ENCODE data around the gene NAV2. TPM values are rescaled to one million over a fixed set of nuclear protein-coding genes. Genes with fewer than 3 reads are reported as not detected.

The NAV2 gene, protein sequence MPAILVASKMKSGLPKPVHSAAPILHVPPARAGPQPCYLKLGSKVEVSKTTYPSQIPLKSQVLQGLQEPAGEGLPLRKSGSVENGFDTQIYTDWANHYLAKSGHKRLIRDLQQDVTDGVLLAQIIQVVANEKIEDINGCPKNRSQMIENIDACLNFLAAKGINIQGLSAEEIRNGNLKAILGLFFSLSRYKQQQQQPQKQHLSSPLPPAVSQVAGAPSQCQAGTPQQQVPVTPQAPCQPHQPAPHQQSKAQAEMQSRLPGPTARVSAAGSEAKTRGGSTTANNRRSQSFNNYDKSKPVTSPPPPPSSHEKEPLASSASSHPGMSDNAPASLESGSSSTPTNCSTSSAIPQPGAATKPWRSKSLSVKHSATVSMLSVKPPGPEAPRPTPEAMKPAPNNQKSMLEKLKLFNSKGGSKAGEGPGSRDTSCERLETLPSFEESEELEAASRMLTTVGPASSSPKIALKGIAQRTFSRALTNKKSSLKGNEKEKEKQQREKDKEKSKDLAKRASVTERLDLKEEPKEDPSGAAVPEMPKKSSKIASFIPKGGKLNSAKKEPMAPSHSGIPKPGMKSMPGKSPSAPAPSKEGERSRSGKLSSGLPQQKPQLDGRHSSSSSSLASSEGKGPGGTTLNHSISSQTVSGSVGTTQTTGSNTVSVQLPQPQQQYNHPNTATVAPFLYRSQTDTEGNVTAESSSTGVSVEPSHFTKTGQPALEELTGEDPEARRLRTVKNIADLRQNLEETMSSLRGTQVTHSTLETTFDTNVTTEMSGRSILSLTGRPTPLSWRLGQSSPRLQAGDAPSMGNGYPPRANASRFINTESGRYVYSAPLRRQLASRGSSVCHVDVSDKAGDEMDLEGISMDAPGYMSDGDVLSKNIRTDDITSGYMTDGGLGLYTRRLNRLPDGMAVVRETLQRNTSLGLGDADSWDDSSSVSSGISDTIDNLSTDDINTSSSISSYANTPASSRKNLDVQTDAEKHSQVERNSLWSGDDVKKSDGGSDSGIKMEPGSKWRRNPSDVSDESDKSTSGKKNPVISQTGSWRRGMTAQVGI (N-terminal part only)
- total RNA-seq (25.7 TPM), polyA plus RNA-seq (ENCODE audit: insufficient read depth in 1 of 8, insufficient read length in 8 of 8, low replicate concordance in 1 of 8) (10 to 100 TPM; 28.2 to 70.6 (median 46.1) TPM)
- long read RNA-seq, donor 1, partial matches to known transcripts: 0 of 1 reads
- long read RNA-seq, donor 1, other reads (novel, unspliced or antisense): 0 of 1 reads
- long read RNA-seq, donor 2: 0 reads
- long read RNA-seq, donor 3, partial matches to known transcripts: 42 of 44 reads
- long read RNA-seq, donor 3, other reads (novel, unspliced or antisense): 0 of 44 reads
- long read RNA-seq, donor 4, partial matches to known transcripts: 0 of 7 reads
- long read RNA-seq, donor 4, other reads (novel, unspliced or antisense): 5 of 7 reads
- long read RNA-seq, donor 5, partial matches to known transcripts: 12 of 15 reads
- long read RNA-seq, donor 5, other reads (novel, unspliced or antisense): 0 of 15 reads
- long read RNA-seq, donor 6, partial matches to known transcripts: 0 of 3 reads
- long read RNA-seq, donor 6, other reads (novel, unspliced or antisense): 0 of 3 reads
- long read RNA-seq, donor 7: 0 reads
- long read RNA-seq, donor 8, partial matches to known transcripts: 0 of 3 reads
- long read RNA-seq, donor 8, other reads (novel, unspliced or antisense): 0 of 3 reads
- long read RNA-seq, donor 9, partial matches to known transcripts: 5 of 9 reads
- long read RNA-seq, donor 9, other reads (novel, unspliced or antisense): 0 of 9 reads
- long read RNA-seq, donor 10, partial matches to known transcripts: 6 of 27 reads
- long read RNA-seq, donor 10, other reads (novel, unspliced or antisense): 13 of 27 reads
- long read RNA-seq, donor 11, partial matches to known transcripts: 6 of 14 reads
- long read RNA-seq, donor 11, other reads (novel, unspliced or antisense): 5 of 14 reads

- H3K4me1 ChIP-seq (ENCODE audit: control insufficient read depth, insufficient read depth, low read length): peaks cover 28% of the 10 kb centered on the region
- peak within 1 kb of the TSS; percentile 94 for H3K27ac ChIP-seq (ENCODE audit: low read length)
- no peaks in the 10 kb centered on the region for H3K9me3 ChIP-seq (replicated peaks; ENCODE audit: control insufficient read depth, low read depth, low read length)
- DNase-seq: peak; percentile 97
- no peaks in the 10 kb centered on the region for H3K36me3 ChIP-seq (ENCODE audit: control insufficient read depth, insufficient read depth, low read length)
- H3K4me3 ChIP-seq (ENCODE audit: low read length): peak within 1 kb of the TSS; percentile 72
- under 1% methylated on average over 88 of the region's 91 CpGs for WGBS (ENCODE audit: insufficient coverage)
- peaks cover 35% of the 10 kb centered on the region for H3K27me3 ChIP-seq (ENCODE audit: control insufficient read depth, insufficient read depth, low read length)
Observed at GRCh38 chr11:19712281-19713195, at the start of gene NAV2. Gene NAV2 (plus strand): TSS chr11:19712837. CDS start chr11:19713696, 859 bp downstream.

DNA sequence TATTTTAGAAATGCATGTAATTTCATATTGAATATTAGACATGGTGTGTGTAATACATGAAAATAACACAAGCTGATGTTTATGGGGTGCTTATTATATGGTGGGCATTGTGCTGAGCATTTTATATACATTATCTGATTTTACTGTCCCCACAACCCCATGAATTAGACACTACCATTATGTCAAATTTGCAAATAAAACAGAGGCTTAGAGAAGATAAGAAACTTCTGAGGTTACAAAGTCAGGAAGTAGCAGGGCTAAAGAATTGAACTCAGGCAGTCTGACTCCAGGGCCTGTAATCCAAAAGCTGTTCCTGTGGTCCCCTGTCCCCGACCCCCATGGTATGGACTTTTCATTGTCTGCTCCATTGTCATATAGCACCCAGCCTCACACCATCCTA, 49.4 kb upstream of the NAV2 start:
- WGBS (ENCODE audit: insufficient coverage): 38% methylated on average over 1 of the region's 1 CpG
- Histone ChIP-seq H3K4me1 (ENCODE audit: control insufficient read depth, insufficient read depth, low read length) (no peaks in the 10 kb centered on the region), H3K27me3 (ENCODE audit: control insufficient read depth, insufficient read depth, low read length) (no peaks in the 10 kb centered on the region), H3K36me3 (ENCODE audit: control insufficient read depth, insufficient read depth, low read length) (no peaks in the 10 kb centered on the region), H3K27ac (ENCODE audit: low read length) (no peak overlapping the region), H3K9me3 (replicated peaks; ENCODE audit: control insufficient read depth, low read depth, low read length) (no peaks in the 10 kb centered on the region), H3K4me3 (ENCODE audit: low read length) (no peak overlapping the region)
- no peak for DNase-seq

- peak; percentile 47 for DNase-seq
- no peaks in the 10 kb centered on the region for H3K9me3 ChIP-seq (replicated peaks; ENCODE audit: control insufficient read depth, low read depth, low read length)
Observed at GRCh38 chr11:19664886-19665548, 47.6 kb upstream of the NAV2 start.

GRCh38 chr11:19666951-19667350, 45.7 kb upstream of the NAV2 start:
- Histone ChIP-seq H3K9me3 (replicated peaks; ENCODE audit: control insufficient read depth, low read depth, low read length) (no peaks in the 10 kb centered on the region), H3K27me3 (ENCODE audit: control insufficient read depth, insufficient read depth, low read length) (peaks cover 5% of the 10 kb centered on the region), H3K4me1 (ENCODE audit: control insufficient read depth, insufficient read depth, low read length) (no peaks in the 10 kb centered on the region), H3K27ac (ENCODE audit: low read length) (no peak overlapping the region), H3K36me3 (ENCODE audit: control insufficient read depth, insufficient read depth, low read length) (no peaks in the 10 kb centered on the region), H3K4me3 (ENCODE audit: low read length) (no peak overlapping the region)
- no peak for DNase-seq
- WGBS (ENCODE audit: insufficient coverage): 71% methylated on average over 3 of the region's 3 CpGs

More at GRCh38 chr11:19664886-19665548, 47.6 kb upstream of the NAV2 start:
- Histone ChIP-seq H3K36me3 (ENCODE audit: control insufficient read depth, insufficient read depth, low read length) (no peaks in the 10 kb centered on the region), H3K27me3 (ENCODE audit: control insufficient read depth, insufficient read depth, low read length) (peaks cover under 1% of the 10 kb centered on the region), H3K4me3 (ENCODE audit: low read length) (no peak overlapping the region), H3K4me1 (ENCODE audit: control insufficient read depth, insufficient read depth, low read length) (no peaks in the 10 kb centered on the region), H3K27ac (ENCODE audit: low read length) (no peak overlapping the region)
- WGBS (ENCODE audit: insufficient coverage): no CpG with 5 or more reads among the region's 4 CpGs

DNA sequence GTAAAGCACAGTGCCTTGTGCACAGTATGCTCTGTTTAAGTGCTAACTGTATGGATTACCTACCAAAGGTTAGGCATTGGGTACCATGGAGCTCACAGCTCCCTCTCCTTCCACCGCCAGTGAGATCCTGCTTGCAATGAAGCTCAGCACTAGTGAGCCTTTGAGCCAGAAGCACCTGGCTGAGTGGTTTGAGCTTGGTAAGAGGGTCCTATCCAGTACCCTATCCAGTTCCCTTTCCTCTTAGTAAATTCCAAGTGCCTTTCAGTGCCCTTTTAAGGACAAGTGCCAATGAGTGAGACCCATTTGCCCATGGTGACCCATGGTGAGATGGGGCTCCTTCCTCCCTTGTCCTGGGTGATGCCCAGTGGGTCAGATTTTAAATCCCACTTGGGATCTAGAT, 43.1 kb upstream of the NAV2 start:
- no peak overlapping the region for H3K27ac ChIP-seq (ENCODE audit: low read length)
- WGBS (ENCODE audit: insufficient coverage): no CpG with 5 or more reads among the region's 1 CpG
- H3K9me3 ChIP-seq (replicated peaks; ENCODE audit: control insufficient read depth, low read depth, low read length): no peaks in the 10 kb centered on the region
- no peaks in the 10 kb centered on the region for H3K36me3 ChIP-seq (ENCODE audit: control insufficient read depth, insufficient read depth, low read length)
- H3K27me3 ChIP-seq (ENCODE audit: control insufficient read depth, insufficient read depth, low read length): peaks cover 5% of the 10 kb centered on the region
- DNase-seq: no peak
- H3K4me1 ChIP-seq (ENCODE audit: control insufficient read depth, insufficient read depth, low read length): peaks cover 8% of the 10 kb centered on the region
- H3K4me3 ChIP-seq (ENCODE audit: low read length): no peak overlapping the region

GRCh38 chr11:19670030-19670791, 42.4 kb upstream of the NAV2 start:
- no peak for DNase-seq
- no peak overlapping the region for H3K4me3 ChIP-seq (ENCODE audit: low read length)
- H3K27ac ChIP-seq (ENCODE audit: low read length): no peak overlapping the region
- H3K36me3 ChIP-seq (ENCODE audit: control insufficient read depth, insufficient read depth, low read length): no peaks in the 10 kb centered on the region
- 56% methylated on average over 11 of the region's 13 CpGs for WGBS (ENCODE audit: insufficient coverage)
- peaks cover 5% of the 10 kb centered on the region for H3K27me3 ChIP-seq (ENCODE audit: control insufficient read depth, insufficient read depth, low read length)
- no peaks in the 10 kb centered on the region for H3K9me3 ChIP-seq (replicated peaks; ENCODE audit: control insufficient read depth, low read depth, low read length)
- peaks cover 11% of the 10 kb centered on the region for H3K4me1 ChIP-seq (ENCODE audit: control insufficient read depth, insufficient read depth, low read length)

DNA sequence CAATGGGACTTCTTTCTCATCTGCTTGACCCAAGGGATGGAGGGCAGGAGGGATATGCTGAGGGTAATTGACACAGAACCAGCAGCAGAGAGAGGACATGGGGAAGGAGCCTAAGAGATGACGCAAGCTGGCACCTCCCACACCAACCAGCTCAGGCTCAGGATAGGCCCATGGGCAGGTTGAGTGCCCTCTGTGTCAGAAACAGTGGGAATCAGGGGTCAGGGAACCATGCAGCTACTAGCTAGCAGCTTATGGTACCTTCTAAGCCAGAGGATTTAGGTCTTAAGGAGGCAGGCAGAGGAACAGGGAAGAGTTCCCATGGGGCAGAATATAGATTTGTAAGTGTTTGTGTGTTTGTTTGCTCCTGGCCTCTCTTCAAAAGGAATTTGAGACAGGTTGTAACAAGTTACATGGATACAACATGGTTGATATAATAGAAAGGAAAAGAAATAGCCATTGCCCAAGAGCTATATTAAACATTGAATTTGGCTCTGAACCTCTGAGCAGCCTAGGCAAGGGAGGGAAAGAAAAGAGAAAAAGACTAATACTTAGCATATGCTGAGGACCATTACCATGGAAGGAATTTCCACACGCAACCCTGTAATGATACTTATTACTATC, 39.9 kb upstream of the NAV2 start:
- H3K9me3 ChIP-seq (replicated peaks; ENCODE audit: control insufficient read depth, low read depth, low read length): no peaks in the 10 kb centered on the region
- DNase-seq: no peak
- no peak overlapping the region for H3K27ac ChIP-seq (ENCODE audit: low read length)
- WGBS (ENCODE audit: insufficient coverage): no CpG with 5 or more reads among the region's 2 CpGs
- peaks cover 5% of the 10 kb centered on the region for H3K27me3 ChIP-seq (ENCODE audit: control insufficient read depth, insufficient read depth, low read length)
- peaks cover 19% of the 10 kb centered on the region for H3K4me1 ChIP-seq (ENCODE audit: control insufficient read depth, insufficient read depth, low read length)
- no peak overlapping the region for H3K4me3 ChIP-seq (ENCODE audit: low read length)
- H3K36me3 ChIP-seq (ENCODE audit: control insufficient read depth, insufficient read depth, low read length): no peaks in the 10 kb centered on the region
